Mesendoderm (in vitro differentiated cells): ENCODE measurements around the gene MBL2.

Experiments
- DNase-seq: peaks from one replicate; pipeline ENCODE4 v3.0.0; 2013
- H2AK5ac ChIP-seq: 2 replicates; pipeline ENCODE4 v1.6.1; 2013; ENCODE audit warnings: low read length, inconsistent platforms
- H2BK120ac ChIP-seq: 2 replicates; pipeline ENCODE4 v1.6.1; 2013; ENCODE audit warnings: low read depth, mild to moderate bottlenecking, low read length, moderate library complexity, mixed read lengths
- H2BK15ac ChIP-seq: replicated peaks from 2 replicates; pipeline ENCODE4 v1.6.1; 2013; ENCODE audit warnings: low read depth, mild to moderate bottlenecking, moderate library complexity
- H2BK5ac ChIP-seq: 2 replicates; pipeline ENCODE4 v1.6.1; 2013; ENCODE audit warnings: low read length, inconsistent platforms
- H3K18ac ChIP-seq: 2 replicates; pipeline ENCODE4 v1.6.1; 2013; ENCODE audit warnings: mild to moderate bottlenecking, low read length, mixed read lengths
- H3K23ac ChIP-seq: one replicate; pipeline ENCODE4 v1.6.1; 2013; ENCODE audit warnings: low read length
- H3K27ac ChIP-seq: 2 replicates; pipeline ENCODE4 v1.5.1; 2013; ENCODE audit warnings: low read depth, mild to moderate bottlenecking, inconsistent platforms, low read length, moderate library complexity
- H3K27me3 ChIP-seq: 2 replicates; pipeline ENCODE4 v1.6.1; 2013; ENCODE audit warnings: low read length, control low read depth, mild to moderate bottlenecking, inconsistent platforms; ENCODE audit not compliant: insufficient read depth, poor library complexity
- H3K36me3 ChIP-seq: 2 replicates; pipeline ENCODE4 v1.6.1; 2013; ENCODE audit warnings: low read length, inconsistent platforms; ENCODE audit not compliant: control insufficient read depth, insufficient read depth
- H3K4ac ChIP-seq: one replicate; pipeline ENCODE4 v1.6.1; 2013; ENCODE audit warnings: low read depth, mild to moderate bottlenecking, low read length, moderate library complexity
- H3K4me1 ChIP-seq: 2 replicates; pipeline ENCODE4 v1.6.1; 2013; ENCODE audit warnings: low read depth, low read length, inconsistent platforms; ENCODE audit not compliant: control insufficient read depth
- H3K4me2 ChIP-seq: 2 replicates; pipeline ENCODE4 v1.6.1; 2013; ENCODE audit warnings: low read length
- H3K4me3 ChIP-seq: 2 replicates; pipeline ENCODE4 v1.5.1; 2013; ENCODE audit warnings: mild to moderate bottlenecking, low read length
- H3K56ac ChIP-seq: one replicate; pipeline ENCODE4 v1.6.1; 2013; ENCODE audit warnings: low read length
- H3K79me1 ChIP-seq: 2 replicates; pipeline ENCODE4 v1.6.1; 2013; ENCODE audit warnings: low read length, inconsistent platforms
- H3K79me2 ChIP-seq: 2 replicates; pipeline ENCODE4 v1.6.1; 2013; ENCODE audit warnings: mild to moderate bottlenecking, low read length; ENCODE audit not compliant: control insufficient read depth, insufficient read depth
- H3K9ac ChIP-seq: 2 replicates; pipeline ENCODE4 v1.6.1; 2013; ENCODE audit warnings: low read length, inconsistent platforms
- H4K5ac ChIP-seq: one replicate; pipeline ENCODE4 v1.6.1; 2013; ENCODE audit warnings: low read length
- H4K8ac ChIP-seq: one replicate; pipeline ENCODE4 v1.6.1; 2013; ENCODE audit warnings: low read depth, mild to moderate bottlenecking, control low read depth, low read length, moderate library complexity
- WGBS: extraction: QIAGEN DNeasy Blood & Tissue Kit; methylation state at CpG from one replicate; pipeline ENCODE4 v1.1.7; 2013; ENCODE audit warnings: low lambda C conversion rate, missing lambda C conversion rate; ENCODE audit not compliant: insufficient coverage; ENCODE audit errors: extremely low coverage; 5-methylcytosine and 5-hydroxymethylcytosine counted together

Gene MBL2

GRCh38 chr10:52757773-52758172 lies 14.8 kb downstream of the MBL2 start:
- Histone ChIP-seq H3K27me3 (no peaks in the 10 kb centered on the region), H3K79me2 (no peaks in the 10 kb centered on the region), H3K56ac (no peak overlapping the region), H3K79me1 (no peaks in the 10 kb centered on the region), H3K23ac (no peak overlapping the region), H2BK5ac (no peak overlapping the region), H4K5ac (no peak overlapping the region), H3K4ac (no peak overlapping the region), H2BK15ac (no peak overlapping the region), H3K18ac (no peak overlapping the region), H2AK5ac (no peak overlapping the region), H3K4me3 (no peak overlapping the region), H3K9ac (no peak overlapping the region), H2BK120ac (no peak overlapping the region), H3K4me2 (no peak overlapping the region), H3K4me1 (no peaks in the 10 kb centered on the region), H4K8ac (no peak overlapping the region), H3K27ac (no peak overlapping the region), H3K36me3 (no peaks in the 10 kb centered on the region)
- DNase-seq: no peak
- WGBS: no CpG with 5 or more reads among the region's 6 CpGs

- H3K18ac ChIP-seq: no peak overlapping the region
- no peaks in the 10 kb centered on the region for H3K27me3 ChIP-seq
- H3K79me2 ChIP-seq: no peaks in the 10 kb centered on the region
- H3K4ac ChIP-seq: no peak overlapping the region
- H3K27ac ChIP-seq: no peak overlapping the region
- H3K4me1 ChIP-seq: no peaks in the 10 kb centered on the region
- no CpG with 5 or more reads among the region's 4 CpGs for WGBS
- no peak overlapping the region for H3K9ac ChIP-seq
- H3K4me3 ChIP-seq: no peak overlapping the region
- H3K79me1 ChIP-seq: no peaks in the 10 kb centered on the region
- no peaks in the 10 kb centered on the region for H3K36me3 ChIP-seq
- no peak overlapping the region for H2AK5ac ChIP-seq
- H4K8ac ChIP-seq: no peak overlapping the region
- H3K23ac ChIP-seq: no peak overlapping the region
- no peak for DNase-seq
- H2BK120ac ChIP-seq: no peak overlapping the region
- no peak overlapping the region for H4K5ac ChIP-seq
- no peak overlapping the region for H3K56ac ChIP-seq
- no peak overlapping the region for H2BK5ac ChIP-seq
- no peak overlapping the region for H3K4me2 ChIP-seq
- H2BK15ac ChIP-seq: no peak overlapping the region
Observed at GRCh38 chr10:52756966-52757365, 15.6 kb downstream of the MBL2 start.

GRCh38 chr10:52756295-52756694 lies 16.3 kb downstream of the MBL2 start:
- no peak overlapping the region for H4K5ac ChIP-seq
- no peak overlapping the region for H3K4me2 ChIP-seq
- no peak overlapping the region for H3K9ac ChIP-seq
- H2BK5ac ChIP-seq: no peak overlapping the region
- DNase-seq: peak; percentile 16
- no peak overlapping the region for H3K4me3 ChIP-seq
- H2BK15ac ChIP-seq: no peak overlapping the region
- no peak overlapping the region for H2BK120ac ChIP-seq
- H3K27me3 ChIP-seq: no peaks in the 10 kb centered on the region
- H2AK5ac ChIP-seq: no peak overlapping the region
- H3K4ac ChIP-seq: no peak overlapping the region
- H4K8ac ChIP-seq: no peak overlapping the region
- no peak overlapping the region for H3K23ac ChIP-seq
- H3K56ac ChIP-seq: no peak overlapping the region
- H3K79me1 ChIP-seq: no peaks in the 10 kb centered on the region
- no peaks in the 10 kb centered on the region for H3K36me3 ChIP-seq
- no peak overlapping the region for H3K18ac ChIP-seq
- no peaks in the 10 kb centered on the region for H3K79me2 ChIP-seq
- no peaks in the 10 kb centered on the region for H3K4me1 ChIP-seq
- H3K27ac ChIP-seq: no peak overlapping the region
- no CpG with 5 or more reads among the region's 4 CpGs for WGBS

GRCh38 chr10:52755297-52756062 lies 17.1 kb downstream of the MBL2 start:
- no peak overlapping the region for H3K56ac ChIP-seq
- no peak overlapping the region for H2BK5ac ChIP-seq
- no peak for DNase-seq

GRCh38 chr10:52752801-52753445 lies 19.7 kb downstream of the MBL2 start:
- H3K23ac ChIP-seq: no peak overlapping the region
- H4K8ac ChIP-seq: no peak overlapping the region
- H3K4me2 ChIP-seq: no peak overlapping the region
- no peak overlapping the region for H2BK120ac ChIP-seq
- H3K27me3 ChIP-seq: no peaks in the 10 kb centered on the region
- no peaks in the 10 kb centered on the region for H3K36me3 ChIP-seq
- H2BK5ac ChIP-seq: no peak overlapping the region
- H2BK15ac ChIP-seq: no peak overlapping the region
- no peak overlapping the region for H3K4ac ChIP-seq
- H3K4me1 ChIP-seq: no peaks in the 10 kb centered on the region
- no peak overlapping the region for H2AK5ac ChIP-seq
- H3K4me3 ChIP-seq: no peak overlapping the region
- no peak overlapping the region for H4K5ac ChIP-seq
- no CpG with 5 or more reads among the region's 3 CpGs for WGBS
- no peak overlapping the region for H3K27ac ChIP-seq
- no peaks in the 10 kb centered on the region for H3K79me1 ChIP-seq
- H3K79me2 ChIP-seq: no peaks in the 10 kb centered on the region
- no peak overlapping the region for H3K56ac ChIP-seq
- H3K18ac ChIP-seq: no peak overlapping the region
- no peak for DNase-seq
- H3K9ac ChIP-seq: no peak overlapping the region

More at GRCh38 chr10:52755297-52756062, 17.1 kb downstream of the MBL2 start:
- Histone ChIP-seq H3K4me2 (no peak overlapping the region), H3K23ac (no peak overlapping the region), H4K8ac (no peak overlapping the region), H3K4me3 (no peak overlapping the region), H3K27me3 (no peaks in the 10 kb centered on the region), H3K9ac (no peak overlapping the region), H2BK15ac (no peak overlapping the region), H3K79me2 (no peaks in the 10 kb centered on the region), H2AK5ac (no peak overlapping the region), H4K5ac (no peak overlapping the region), H3K36me3 (no peaks in the 10 kb centered on the region), H2BK120ac (no peak overlapping the region), H3K4me1 (no peaks in the 10 kb centered on the region), H3K79me1 (no peaks in the 10 kb centered on the region), H3K4ac (no peak overlapping the region), H3K18ac (no peak overlapping the region), H3K27ac (no peak overlapping the region)
- whole genome bisulfite sequencing: no CpG with 5 or more reads among the region's 5 CpGs
